Ishikawa (cell line): ENCODE results near the gene SLCO4A1.

Source experiments
- CEBPB ChIP-seq: IDR thresholded peaks from 2 replicates; pipeline ENCODE4 v1.6.1; 2012
- CREB1 ChIP-seq: IDR thresholded peaks from 2 replicates; pipeline ENCODE4 v1.6.1; 2012; ENCODE audit warnings: low read depth
- EGR1 ChIP-seq: IDR thresholded peaks from 2 replicates; pipeline ENCODE4 v1.6.1; 2012
- EP300 ChIP-seq: IDR thresholded peaks from 2 replicates; pipeline ENCODE4 v1.6.1; 2012; ENCODE audit warnings: borderline replicate concordance
- MAX ChIP-seq: IDR thresholded peaks from 2 replicates; pipeline ENCODE4 v1.6.1; 2012
- RAD21 ChIP-seq: IDR thresholded peaks from 2 replicates; pipeline ENCODE4 v1.6.1; 2012; ENCODE audit warnings: low read depth
- REST ChIP-seq: IDR thresholded peaks from 2 replicates; pipeline ENCODE4 v1.6.1; 2012; ENCODE audit warnings: low read depth, mild to moderate bottlenecking
- TAF1 ChIP-seq: IDR thresholded peaks from 2 replicates; pipeline ENCODE4 v1.6.1; 2012; ENCODE audit warnings: low read depth, mild to moderate bottlenecking
- TCF12 ChIP-seq: IDR thresholded peaks from 2 replicates; pipeline ENCODE4 v1.6.1; 2012; ENCODE audit warnings: low read depth
- YY1 ChIP-seq: IDR thresholded peaks from 2 replicates; pipeline ENCODE4 v1.6.1; 2012; ENCODE audit warnings: low read depth
- ZBTB7A ChIP-seq: IDR thresholded peaks from 2 replicates; pipeline ENCODE4 v1.6.1; 2012; ENCODE audit warnings: low read depth

GRCh38 chr20:62657956-62658355 is 15.7 kb downstream of the SLCO4A1 start:
- TF ChIP-seq ZBTB7A (no peak), MAX (no peak), EP300 (no peak), EGR1 (no peak), RAD21 (no peak), TAF1 (no peak), TCF12 (no peak), YY1 (no peak), CREB1 (no peak), CEBPB (no peak), REST (no peak)
